Caco-2 (cell line): ENCODE measurements around the gene CDC14B. TPM values are rescaled to one million over a fixed set of nuclear protein-coding genes. Genes with fewer than 3 reads are reported as not detected.

ENCODE experiments used
- BruUV-seq: library from RNA; stranded (reverse); fragments of 400-500 nt; replicated peaks from 2 replicates; lab custom pipeline; 2021; lab: Mats Ljungman, UMichigan
- CTCF ChIA-PET: fragments of 300-600 bp; sonication (Branson Sonifier 250); formaldehyde crosslinking; loops from one replicate; lab custom pipeline; 2022; ENCODE audit warnings: antibody characterized with exemption; lab: Charles Lee
- POLR2A ChIA-PET: fragments of 300-600 bp; sonication (Branson Sonifier 250); formaldehyde crosslinking; loops from one replicate; lab custom pipeline; 2022; ENCODE audit warnings: antibody characterized with exemption; lab: Charles Lee
- DNase-seq, 2 experiments: peaks; one replicate each; pipeline versions ENCODE4 v3.0.0 to v3.0.0-alpha.2; 2020 to 2022
- H3K27me3 ChIP-seq: replicated peaks from 2 replicates; pipeline ENCODE4 v1.6.0; 2011; ENCODE audit warnings: low read length; ENCODE audit not compliant: control insufficient read depth, insufficient read depth
- H3K36me3 ChIP-seq: 2 replicates; pipeline ENCODE4 v1.5.1; 2011; ENCODE audit warnings: low read length; ENCODE audit not compliant: control insufficient read depth, insufficient read depth
- H3K4me1 ChIP-seq: fragments of 250-450 bp; sonication (Bioruptor Pico); 2 replicates; pipeline ENCODE4 v1.5.1; 2020; ENCODE audit warnings: mild to moderate bottlenecking
- H3K4me3 ChIP-seq: 2 replicates; pipeline ENCODE4 v1.5.1; 2011; ENCODE audit warnings: low read depth, mild to moderate bottlenecking, control low read depth, low read length
- H3K9me3 ChIP-seq: fragments of 250-450 bp; sonication (Bioruptor Pico); 2 replicates; pipeline ENCODE4 v1.5.1; 2020; ENCODE audit warnings: mild to moderate bottlenecking, moderate library complexity
- H3K27ac Mint-ChIP-seq: one replicate; pipeline ENCODE4 v1.8.0; 2022; ENCODE audit warnings: mixed read lengths; ENCODE audit not compliant: unreplicated experiment
- H3K27me3 Mint-ChIP-seq: one replicate; pipeline ENCODE4 v1.8.0; 2022; ENCODE audit warnings: mixed read lengths; ENCODE audit not compliant: insufficient read depth, unreplicated experiment
- H3K36me3 Mint-ChIP-seq: one replicate; pipeline ENCODE4 v1.8.0; 2022; ENCODE audit warnings: mild to moderate bottlenecking, mixed read lengths; ENCODE audit not compliant: insufficient read depth, unreplicated experiment
- H3K4me1 Mint-ChIP-seq: one replicate; pipeline ENCODE4 v1.8.0; 2022; ENCODE audit warnings: low read depth, mixed read lengths; ENCODE audit not compliant: unreplicated experiment
- H3K4me3 Mint-ChIP-seq: one replicate; pipeline ENCODE4 v1.8.0; 2022; ENCODE audit warnings: mild to moderate bottlenecking, moderate library complexity, mixed read lengths; ENCODE audit not compliant: unreplicated experiment
- H3K9me3 Mint-ChIP-seq: one replicate; pipeline ENCODE4 v1.8.0; 2022; ENCODE audit warnings: mixed read lengths; ENCODE audit not compliant: unreplicated experiment
- intact Hi-C: fragments of 100-400 bp; cut with micrococcal nuclease; formaldehyde crosslinking; loops from one replicate; pipeline ENCODE4 v1.10.0; 2022; ENCODE audit not compliant: unreplicated experiment
- total RNA-seq: library from RNA; stranded (reverse); gene quantifications from 2 replicates; pipeline ENCODE4 v1.2.3, GENCODE V29; 2022
- TF ChIP-seq, protein P1 (sequence below), 2 experiments: fragments of 200-600 bp in 1 of 2; IDR thresholded peaks; 1 replicate in 1 of 2; 2 replicates in 1 of 2; pipeline versions ENCODE4 v1.5.1 to v1.8.0; 2011 to 2022; ENCODE audit warnings: antibody characterized with exemption in 1 of 2, control low read depth in 1 of 2, inconsistent platforms in 1 of 2, low read depth in 1 of 2, low read length in 1 of 2, mild to moderate bottlenecking in 1 of 2, moderate library complexity in 1 of 2; ENCODE audit not compliant: insufficient read depth in 1 of 2, severe bottlenecking in 1 of 2, unreplicated experiment in 1 of 2

CDC14B gene
- total RNA-seq, 1 experiment from 2014 or later: 81.4 TPM

DNA sequence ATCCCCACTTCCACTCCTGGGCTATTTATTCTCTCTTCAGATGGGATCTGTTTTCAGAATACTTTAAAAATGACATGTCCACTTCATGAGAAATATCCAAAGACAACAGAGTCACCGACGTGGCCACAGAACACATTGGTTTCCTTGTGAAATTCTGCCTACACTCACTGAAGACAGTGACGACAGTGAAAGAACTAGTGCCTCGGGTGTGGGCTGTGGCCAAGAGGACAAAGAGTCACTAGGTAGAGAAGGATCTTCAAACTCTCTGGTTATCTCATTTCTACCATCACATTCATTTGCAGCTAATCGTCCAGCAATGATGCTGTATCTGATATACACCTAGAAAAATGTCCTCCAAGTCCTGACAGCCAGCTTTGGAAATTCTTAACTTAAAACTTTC lies 110.6 kb downstream of the CDC14B start:
- H3K36me3 ChIP-seq: no peaks in the 10 kb centered on the region
- H3K4me1 ChIP-seq: no peaks in the 10 kb centered on the region
- Mint-ChIP-seq H3K9me3 (no peaks in the 10 kb centered on the region), H3K4me3 (no peak overlapping the region), H3K36me3 (peaks cover 81% of the 10 kb centered on the region), H3K27me3 (no peaks in the 10 kb centered on the region), H3K4me1 (no peaks in the 10 kb centered on the region), H3K27ac (no peak overlapping the region)
- TF ChIP-seq, protein P1, sequence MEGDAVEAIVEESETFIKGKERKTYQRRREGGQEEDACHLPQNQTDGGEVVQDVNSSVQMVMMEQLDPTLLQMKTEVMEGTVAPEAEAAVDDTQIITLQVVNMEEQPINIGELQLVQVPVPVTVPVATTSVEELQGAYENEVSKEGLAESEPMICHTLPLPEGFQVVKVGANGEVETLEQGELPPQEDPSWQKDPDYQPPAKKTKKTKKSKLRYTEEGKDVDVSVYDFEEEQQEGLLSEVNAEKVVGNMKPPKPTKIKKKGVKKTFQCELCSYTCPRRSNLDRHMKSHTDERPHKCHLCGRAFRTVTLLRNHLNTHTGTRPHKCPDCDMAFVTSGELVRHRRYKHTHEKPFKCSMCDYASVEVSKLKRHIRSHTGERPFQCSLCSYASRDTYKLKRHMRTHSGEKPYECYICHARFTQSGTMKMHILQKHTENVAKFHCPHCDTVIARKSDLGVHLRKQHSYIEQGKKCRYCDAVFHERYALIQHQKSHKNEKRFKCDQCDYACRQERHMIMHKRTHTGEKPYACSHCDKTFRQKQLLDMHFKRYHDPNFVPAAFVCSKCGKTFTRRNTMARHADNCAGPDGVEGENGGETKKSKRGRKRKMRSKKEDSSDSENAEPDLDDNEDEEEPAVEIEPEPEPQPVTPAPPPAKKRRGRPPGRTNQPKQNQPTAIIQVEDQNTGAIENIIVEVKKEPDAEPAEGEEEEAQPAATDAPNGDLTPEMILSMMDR (IDR thresholded peaks at IDR 0.05; ENCODE audit: insufficient read depth in 1 of 2, low read depth in 1 of 2, low read length in 1 of 2, severe bottlenecking in 1 of 2, unreplicated experiment in 1 of 2): no peak
- no peaks in the 10 kb centered on the region for H3K9me3 ChIP-seq
- no peak overlapping the region for H3K4me3 ChIP-seq
- DNase-seq: no peak
- no peaks in the 10 kb centered on the region for H3K27me3 ChIP-seq
- BruUV-seq: no TSS peak
- intact Hi-C loops: no loop called here
- ChIA-PET CTCF (no interaction called here), POLR2A (no interaction called here)

DNA sequence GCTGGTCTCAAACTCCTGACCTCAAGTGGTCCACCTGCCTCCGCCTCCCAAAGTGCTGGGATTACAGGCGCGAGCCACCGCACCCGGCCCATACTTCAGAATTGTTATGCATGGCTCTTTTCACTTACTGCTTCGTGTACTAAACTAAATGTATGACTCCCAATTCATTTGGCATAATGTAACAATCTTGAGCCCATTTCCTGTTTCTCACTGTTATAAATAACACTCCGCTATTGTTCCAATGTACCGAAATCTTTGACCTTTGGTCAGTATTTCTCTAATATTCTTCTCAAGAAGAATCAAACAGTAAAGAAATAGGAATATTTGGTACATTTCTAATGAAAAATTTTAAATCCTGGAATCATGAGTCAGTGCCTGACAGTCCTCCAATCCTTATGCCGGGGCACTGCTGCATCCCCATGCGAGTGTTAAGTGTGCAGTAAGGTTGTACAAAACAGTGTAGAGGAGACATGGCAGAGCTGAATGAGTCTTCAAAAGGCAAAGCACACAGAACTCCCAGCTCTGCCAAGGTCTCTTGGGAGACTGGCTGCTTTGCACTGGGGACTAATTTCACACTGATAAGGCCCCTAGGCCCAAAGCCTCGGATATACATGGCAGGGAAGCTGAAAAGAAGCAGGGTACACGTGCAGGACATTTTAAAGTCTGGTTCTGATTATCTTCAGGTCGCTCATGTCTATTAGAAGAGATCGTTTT lies 111.3 kb downstream of the CDC14B start:
- no peaks in the 10 kb centered on the region for H3K9me3 ChIP-seq
- TF ChIP-seq, protein P1 (IDR thresholded peaks at IDR 0.05; ENCODE audit: insufficient read depth in 1 of 2, low read depth in 1 of 2, low read length in 1 of 2, severe bottlenecking in 1 of 2, unreplicated experiment in 1 of 2): no peak
- no peaks in the 10 kb centered on the region for H3K4me1 ChIP-seq
- H3K4me3 Mint-ChIP-seq: no peak overlapping the region
- no peaks in the 10 kb centered on the region for H3K27me3 ChIP-seq
- no peaks in the 10 kb centered on the region for H3K27me3 Mint-ChIP-seq
- no peak overlapping the region for H3K27ac Mint-ChIP-seq
- intact Hi-C loops: no loop called here
- no peaks in the 10 kb centered on the region; the same call in 1 of the 2 replicates for H3K36me3 ChIP-seq
- DNase-seq: no peak
- H3K36me3 Mint-ChIP-seq: peaks cover 81% of the 10 kb centered on the region
- no peak overlapping the region for H3K4me3 ChIP-seq
- ChIA-PET POLR2A (no interaction called here), CTCF (no interaction called here)
- H3K9me3 Mint-ChIP-seq: no peaks in the 10 kb centered on the region
- BruUV-seq: no TSS peak
- no peaks in the 10 kb centered on the region for H3K4me1 Mint-ChIP-seq

DNA sequence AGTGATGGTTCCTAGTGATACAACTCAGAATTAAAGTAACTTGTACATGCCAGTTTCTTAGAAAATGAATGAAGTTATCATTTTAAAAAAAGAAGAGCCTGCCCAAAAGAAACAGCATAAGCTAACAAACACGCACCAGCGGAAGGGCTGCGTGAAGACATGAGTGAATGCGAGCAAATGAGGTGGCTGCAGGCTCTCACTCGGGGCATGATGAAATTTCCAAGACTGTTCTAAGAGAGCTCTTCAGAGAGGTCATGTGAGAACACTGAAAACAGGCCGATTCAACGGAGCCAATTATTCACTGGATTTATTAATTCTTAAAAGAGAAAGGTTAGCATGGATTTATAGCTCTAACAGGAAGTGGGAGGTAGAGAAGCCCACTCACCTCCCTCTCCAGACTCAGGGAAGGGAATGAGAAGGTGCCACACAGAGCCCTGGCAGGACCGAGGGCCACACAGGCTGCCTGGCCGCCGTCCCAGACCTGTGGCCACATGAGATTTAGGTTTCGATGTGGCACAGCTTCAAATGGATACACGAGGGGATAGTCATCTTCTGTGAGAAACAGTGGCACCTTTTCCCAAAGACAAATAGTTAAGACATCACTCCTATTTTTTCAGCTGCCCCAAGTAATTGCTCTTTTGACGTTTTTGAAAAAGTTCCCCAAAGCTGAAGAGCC lies 114.2 kb downstream of the CDC14B start:
- H3K36me3 Mint-ChIP-seq: peaks cover 87% of the 10 kb centered on the region
- H3K4me3 ChIP-seq: no peak overlapping the region
- intact Hi-C loops: no loop called here
- no TSS peak for BruUV-seq
- H3K4me3 Mint-ChIP-seq: no peak overlapping the region
- CTCF ChIA-PET: no interaction called here
- no peaks in the 10 kb centered on the region for H3K9me3 Mint-ChIP-seq
- no peak overlapping the region for H3K27ac Mint-ChIP-seq
- H3K9me3 ChIP-seq: no peaks in the 10 kb centered on the region
- no peaks in the 10 kb centered on the region for H3K27me3 ChIP-seq
- no peaks in the 10 kb centered on the region for H3K4me1 ChIP-seq
- no peaks in the 10 kb centered on the region for H3K4me1 Mint-ChIP-seq
- H3K36me3 ChIP-seq: no peaks in the 10 kb centered on the region; the same call in 1 of the 2 replicates
- no peaks in the 10 kb centered on the region for H3K27me3 Mint-ChIP-seq
- DNase-seq: no peak
- POLR2A ChIA-PET: no interaction called here
- TF ChIP-seq, protein P1 (IDR thresholded peaks at IDR 0.05; ENCODE audit: insufficient read depth in 1 of 2, low read depth in 1 of 2, low read length in 1 of 2, severe bottlenecking in 1 of 2, unreplicated experiment in 1 of 2): no peak
